ENCODE measurements around the gene AGAP1.

Gene AGAP1

GRCh38 chr2:235612181-235612950, 118.5 kb downstream of the AGAP1 start:
- no peak for DNase-seq

- DNase-seq = no peak
Measured at GRCh38 chr2:235613649-235614048, 119.8 kb downstream of the AGAP1 start.

- no peak for DNase-seq
Measured at GRCh38 chr2:235614176-235614860, 120.5 kb downstream of the AGAP1 start.

GRCh38 chr2:235614900-235615712, 121.3 kb downstream of the AGAP1 start:
- DNase-seq = no peak

- no peak for DNase-seq
Measured at GRCh38 chr2:235616885-235617284, 123.0 kb downstream of the AGAP1 start.

- DNase-seq = no peak
Measured at GRCh38 chr2:235618039-235618438, 124.2 kb downstream of the AGAP1 start.

- no peak for DNase-seq
Measured at GRCh38 chr2:235619544-235619943, 125.7 kb downstream of the AGAP1 start.

GRCh38 chr2:235621736-235622135, 127.9 kb downstream of the AGAP1 start:
- DNase-seq = no peak

GRCh38 chr2:235623111-235623510, 129.3 kb downstream of the AGAP1 start:
- DNase-seq = no peak

- DNase-seq = no peak
Measured at GRCh38 chr2:235623752-235624151, 129.9 kb downstream of the AGAP1 start.

GRCh38 chr2:235626658-235627057, 132.8 kb downstream of the AGAP1 start:
- DNase-seq = no peak

- DNase-seq = no peak
Measured at GRCh38 chr2:235627682-235628081, 133.8 kb downstream of the AGAP1 start.

- no peak for DNase-seq
Measured at GRCh38 chr2:235630718-235631296, 137.0 kb downstream of the AGAP1 start.

GRCh38 chr2:235634435-235635158, 140.8 kb downstream of the AGAP1 start:
- DNase-seq = no peak

- no peak for DNase-seq
Measured at GRCh38 chr2:235636546-235636945, 142.7 kb downstream of the AGAP1 start.

GRCh38 chr2:235637896-235638295, 144.1 kb downstream of the AGAP1 start:
- no peak for DNase-seq

GRCh38 chr2:235638541-235639427, 144.9 kb downstream of the AGAP1 start:
- DNase-seq = no peak

- no peak for DNase-seq
Measured at GRCh38 chr2:235639428-235639773, 145.6 kb downstream of the AGAP1 start.

GRCh38 chr2:235639885-235640284, 146.0 kb downstream of the AGAP1 start:
- no peak for DNase-seq

GRCh38 chr2:235640377-235640776, 146.5 kb downstream of the AGAP1 start:
- DNase-seq = no peak

GRCh38 chr2:235640926-235641723, 147.3 kb downstream of the AGAP1 start:
- DNase-seq = no peak
